K562 (cell line): Measurements from ENCODE around the gene PPL.

Experiments
- CREM ChIP-seq: IDR thresholded peaks from 2 replicates; pipeline ENCODE4 v1.6.1; 2014; ENCODE audit warnings: antibody characterized with exemption, low read depth
- ETV6 ChIP-seq, 3 experiments: fragments of 150-350 bp in 1 of 3; sonication (generic) in 1 of 3; formaldehyde crosslinking in 1 of 3; IDR thresholded peaks; 2 replicates each; pipeline versions ENCODE4 v1.6.1 to v1.8.0; 2014 to 2022; ENCODE audit warnings: borderline replicate concordance in 2 of 3, low read depth in 2 of 3, antibody characterized with exemption in 1 of 3, low read length in 1 of 3, mild to moderate bottlenecking in 1 of 3, missing genetic modification reagents in 1 of 3
- TF ChIP-seq, protein P1 (sequence below): fragments of 450-650 bp; IDR thresholded peaks from 2 replicates; pipeline ENCODE4 v1.6.1; 2017; ENCODE audit warnings: antibody characterized with exemption
- TF ChIP-seq, protein P2 (sequence below): fragments of 450-650 bp; IDR thresholded peaks from 2 replicates; pipeline ENCODE4 v1.6.1; 2016

DNA sequence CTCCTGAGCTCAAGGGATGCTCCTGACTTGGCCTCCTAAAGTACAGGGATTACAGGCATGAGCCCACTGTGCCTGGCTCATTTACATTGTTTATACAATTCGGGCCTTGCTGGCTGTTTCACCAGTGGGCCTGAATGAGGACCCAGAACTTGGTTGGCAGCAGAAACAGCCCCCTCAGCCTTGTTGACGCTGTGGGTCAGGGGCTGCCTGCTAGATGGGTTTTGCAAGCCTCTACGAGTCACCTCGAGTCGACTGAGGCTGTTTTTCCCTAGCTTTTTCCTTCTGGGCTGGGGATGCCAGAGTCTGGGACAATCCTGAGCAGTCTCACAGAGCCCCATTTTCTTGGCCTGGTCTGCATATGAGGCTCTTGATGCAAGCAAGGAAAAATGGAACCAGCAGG lies 16.1 kb downstream of the PPL start:
- TF ChIP-seq ETV6 (IDR thresholded peaks at IDR 0.05; ENCODE audit: borderline replicate concordance in 1 of 2, low read depth in 2 of 2, low read length in 1 of 2) (no peak), ETV6 (CRISPR knock-in tag; IDR thresholded peaks at IDR 0.05; ENCODE audit: borderline replicate concordance) (no peak), CREM (no peak)
- TF ChIP-seq, protein P1, sequence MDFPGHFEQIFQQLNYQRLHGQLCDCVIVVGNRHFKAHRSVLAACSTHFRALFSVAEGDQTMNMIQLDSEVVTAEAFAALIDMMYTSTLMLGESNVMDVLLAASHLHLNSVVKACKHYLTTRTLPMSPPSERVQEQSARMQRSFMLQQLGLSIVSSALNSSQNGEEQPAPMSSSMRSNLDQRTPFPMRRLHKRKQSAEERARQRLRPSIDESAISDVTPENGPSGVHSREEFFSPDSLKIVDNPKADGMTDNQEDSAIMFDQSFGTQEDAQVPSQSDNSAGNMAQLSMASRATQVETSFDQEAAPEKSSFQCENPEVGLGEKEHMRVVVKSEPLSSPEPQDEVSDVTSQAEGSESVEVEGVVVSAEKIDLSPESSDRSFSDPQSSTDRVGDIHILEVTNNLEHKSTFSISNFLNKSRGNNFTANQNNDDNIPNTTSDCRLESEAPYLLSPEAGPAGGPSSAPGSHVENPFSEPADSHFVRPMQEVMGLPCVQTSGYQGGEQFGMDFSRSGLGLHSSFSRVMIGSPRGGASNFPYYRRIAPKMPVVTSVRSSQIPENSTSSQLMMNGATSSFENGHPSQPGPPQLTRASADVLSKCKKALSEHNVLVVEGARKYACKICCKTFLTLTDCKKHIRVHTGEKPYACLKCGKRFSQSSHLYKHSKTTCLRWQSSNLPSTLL = no peak
- TF ChIP-seq, protein P2, sequence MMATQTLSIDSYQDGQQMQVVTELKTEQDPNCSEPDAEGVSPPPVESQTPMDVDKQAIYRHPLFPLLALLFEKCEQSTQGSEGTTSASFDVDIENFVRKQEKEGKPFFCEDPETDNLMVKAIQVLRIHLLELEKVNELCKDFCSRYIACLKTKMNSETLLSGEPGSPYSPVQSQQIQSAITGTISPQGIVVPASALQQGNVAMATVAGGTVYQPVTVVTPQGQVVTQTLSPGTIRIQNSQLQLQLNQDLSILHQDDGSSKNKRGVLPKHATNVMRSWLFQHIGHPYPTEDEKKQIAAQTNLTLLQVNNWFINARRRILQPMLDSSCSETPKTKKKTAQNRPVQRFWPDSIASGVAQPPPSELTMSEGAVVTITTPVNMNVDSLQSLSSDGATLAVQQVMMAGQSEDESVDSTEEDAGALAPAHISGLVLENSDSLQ = no peak
